HG02623 (cell line): Measurements from ENCODE around the gene WDR62.
A peak's percentile ranks its signal among the peaks of the same experiment; 100 is the strongest.

ENCODE experiments used
- ATAC-seq: cut with Tn5 transposase; IDR thresholded peaks from one replicate; pipeline ENCODE4 v1.9.1; 2021; ENCODE audit warnings: moderate library complexity; ENCODE audit not compliant: unreplicated experiment

Gene WDR62

GRCh38 chr19:36139473-36140303 is 85.0 kb downstream of the WDR62 start, which contains the start of gene CAPNS1:
TSS of gene CAPNS1 (plus strand) at chr19:36140066. CDS start at chr19:36141012, 946 bp downstream.
- ATAC-seq, result peak; percentile 77

DNA sequence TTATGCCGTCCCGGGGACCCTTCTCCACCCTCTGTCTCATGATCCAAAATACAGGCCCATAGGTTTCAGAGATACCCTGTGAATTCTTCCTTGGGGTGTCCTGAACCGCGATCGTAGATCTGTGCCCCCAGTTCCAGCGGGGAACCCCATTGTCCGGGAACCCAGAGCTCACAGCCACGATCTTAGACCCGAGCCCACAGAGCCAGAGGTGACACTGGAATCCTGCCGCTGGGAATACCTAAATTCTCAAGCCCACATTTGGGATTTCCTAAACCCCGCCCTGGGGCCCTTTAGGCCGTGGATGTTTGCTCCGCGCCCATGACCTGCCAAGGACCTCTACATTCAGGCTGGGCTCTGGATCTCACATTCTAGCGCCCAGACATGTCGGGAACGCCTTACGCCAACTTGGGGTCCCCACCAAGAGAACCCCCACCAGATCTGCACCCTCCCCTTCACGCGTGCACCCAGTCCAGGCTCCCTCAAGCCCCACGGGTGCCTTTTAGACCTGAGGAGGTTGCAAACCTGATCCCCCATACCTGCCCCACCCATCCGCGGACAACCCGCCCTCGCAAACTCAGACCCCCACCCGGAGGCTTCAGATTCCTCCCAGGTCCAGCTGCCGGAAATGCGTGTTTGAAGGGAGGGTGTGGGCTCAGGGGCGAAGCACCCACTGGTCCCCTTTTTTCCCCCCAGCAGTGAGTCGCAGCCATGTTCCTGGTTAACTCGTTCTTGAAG is 85.8 kb downstream of the WDR62 start:
- no peak for ATAC-seq

- ATAC-seq, result no peak
Observed at GRCh38 chr19:36141039-36141927, 86.6 kb downstream of the WDR62 start.

DNA sequence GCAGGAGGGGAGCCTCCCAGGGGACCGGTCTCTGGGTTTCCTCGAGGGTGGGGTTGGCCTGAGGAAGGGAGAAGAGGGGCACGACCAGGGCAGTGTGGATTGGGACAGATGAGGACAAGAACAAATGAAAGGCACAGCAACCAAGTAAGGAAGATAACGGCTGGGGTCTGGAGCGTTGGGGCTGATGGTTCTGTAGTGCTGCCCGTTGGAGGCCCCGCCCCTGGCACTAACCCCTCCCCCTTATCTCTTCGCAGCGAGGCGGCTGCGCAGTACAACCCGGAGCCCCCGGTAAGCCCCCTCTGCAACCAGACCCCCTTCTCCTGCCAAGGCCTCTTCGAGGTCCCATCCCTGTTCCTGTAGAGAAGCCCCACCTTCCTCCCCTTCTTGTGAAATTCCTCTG is 87.3 kb downstream of the WDR62 start:
- ATAC-seq, result no peak

- ATAC-seq, result no peak
Observed at GRCh38 chr19:36142496-36142895, 87.8 kb downstream of the WDR62 start.

GRCh38 chr19:36144624-36145023 is 89.9 kb downstream of the WDR62 start:
- no peak for ATAC-seq

GRCh38 chr19:36149673-36150406 is 95.1 kb downstream of the WDR62 start:
- no peak for ATAC-seq

- ATAC-seq, result no peak
Observed at GRCh38 chr19:36150586-36150985, 95.9 kb downstream of the WDR62 start.

GRCh38 chr19:36151144-36152018 is 96.7 kb downstream of the WDR62 start:
- no peak for ATAC-seq

DNA sequence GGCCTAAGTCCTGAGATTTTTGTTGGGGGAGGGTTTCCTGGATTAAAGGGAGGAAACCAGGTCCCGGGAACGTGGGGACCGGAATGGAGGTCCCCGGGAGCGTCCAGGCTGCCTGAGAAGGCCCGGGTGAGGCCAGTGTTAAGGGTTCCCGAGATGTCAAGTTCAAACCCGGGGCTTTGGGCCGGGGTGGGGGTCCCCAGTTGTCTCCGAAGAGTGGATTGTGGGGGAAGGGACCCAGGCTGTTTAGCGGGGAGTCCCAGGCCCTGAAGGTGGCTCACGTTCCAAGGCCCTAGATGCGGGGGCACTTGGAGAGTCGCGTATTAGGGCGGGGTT is 97.3 kb downstream of the WDR62 start:
- ATAC-seq, result no peak

DNA sequence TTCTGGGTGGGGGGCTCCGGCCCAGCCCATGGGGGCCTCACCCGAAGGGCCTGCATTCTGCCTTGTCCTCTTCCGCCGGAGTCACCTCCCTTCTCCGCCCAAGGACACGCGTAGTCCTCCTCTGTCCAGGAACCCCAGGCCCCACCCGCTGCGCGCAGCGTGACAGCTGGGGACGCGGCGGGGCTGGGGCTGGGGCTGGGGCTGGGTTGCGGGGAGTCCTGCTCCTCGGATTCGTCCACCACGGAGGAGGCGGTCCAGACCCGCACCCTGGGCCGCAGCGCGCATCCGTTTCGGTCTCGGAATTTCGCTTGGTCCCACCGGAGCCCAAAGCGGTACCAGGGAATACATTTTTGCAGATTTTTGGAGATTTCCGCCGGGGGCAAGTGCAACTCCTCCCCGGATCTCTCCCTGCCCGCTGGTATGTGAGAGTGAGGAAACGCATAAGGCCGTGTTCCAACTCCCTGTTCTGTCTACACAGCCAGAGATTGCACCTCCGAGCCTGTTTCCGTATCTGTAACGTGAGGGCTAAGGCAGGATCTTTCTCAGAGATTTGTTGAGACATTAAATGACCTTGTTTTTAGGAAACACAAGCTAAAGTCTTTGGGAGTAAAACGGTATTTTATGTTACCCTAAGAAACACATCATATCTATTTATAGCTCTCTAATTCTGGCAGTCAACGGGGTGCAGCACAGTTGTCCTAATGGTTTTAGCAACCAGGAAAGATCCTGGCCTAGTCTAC is 97.8 kb downstream of the WDR62 start, which contains the start of gene COX7A1:
Gene COX7A1, minus strand, starts transcription at position 96 of the 740 bp plus-strand sequence. Its CDS starts 40 bp downstream, at position 56.
- ATAC-seq, result no peak

DNA sequence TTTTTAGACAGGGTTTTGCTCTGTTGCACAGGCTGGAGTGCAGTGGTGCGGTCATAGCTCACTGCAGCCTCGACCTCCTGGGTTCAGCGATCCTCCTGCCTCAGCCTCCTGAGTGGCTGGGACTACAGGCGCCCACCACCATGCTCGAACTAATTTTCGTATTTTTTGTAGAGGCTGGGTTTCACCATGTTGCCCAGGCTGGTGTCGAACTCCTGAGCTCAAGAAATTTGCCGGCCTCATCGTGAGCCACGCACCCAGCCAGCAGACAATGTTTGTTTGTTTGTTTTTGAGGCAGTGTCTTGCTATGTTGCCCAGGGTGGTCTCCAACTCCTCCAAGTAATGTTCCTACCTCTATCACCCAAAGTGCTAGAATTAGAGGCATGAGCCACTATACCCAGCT is 98.4 kb downstream of the WDR62 start:
- ATAC-seq, result no peak
